GM19193 (cell line): Measurements from ENCODE around the gene M6PR.
"Not testable (repeated sequence)": the region's sequence is repeated elsewhere in the genome, so short reads cannot be mapped to it uniquely, and the experiment has no call there.

Experiments used
- POLR2A ChIP-seq: IDR thresholded peaks from 4 replicates; pipeline ENCODE4 v1.6.1; 2011; ENCODE audit not compliant: insufficient read depth, insufficient read length; ENCODE audit errors: extremely low read depth

M6PR gene

GRCh38 chr12:8917031-8917430 lies 32.4 kb downstream of the M6PR start:
- TF ChIP-seq POLR2A = no peak

- TF ChIP-seq POLR2A = no peak
These were observed 33.3 kb downstream of the M6PR start for GRCh38 chr12:8916154-8916553.

GRCh38 chr12:8914716-8915526 lies 34.5 kb downstream of the M6PR start:
- no peak for TF ChIP-seq POLR2A

GRCh38 chr12:8914033-8914715 lies 35.3 kb downstream of the M6PR start, which contains the start of gene PHC1:
TSS of gene PHC1 (plus strand) at chr12:8914509. CDS start at chr12:8917678, 3,169 bp downstream.
- not testable (repeated sequence) for TF ChIP-seq POLR2A

GRCh38 chr12:8913702-8914032 lies 35.8 kb downstream of the M6PR start:
- no peak for TF ChIP-seq POLR2A

GRCh38 chr12:8912914-8913313 lies 36.5 kb downstream of the M6PR start:
- TF ChIP-seq POLR2A = no peak

- TF ChIP-seq POLR2A = no peak
These were observed 37.7 kb downstream of the M6PR start for GRCh38 chr12:8911606-8912268.

- TF ChIP-seq POLR2A = no peak
These were observed 39.7 kb downstream of the M6PR start for GRCh38 chr12:8909752-8910151.

GRCh38 chr12:8907513-8907912 lies 41.9 kb downstream of the M6PR start:
- no peak for TF ChIP-seq POLR2A

- TF ChIP-seq POLR2A = no peak
These were observed 42.9 kb downstream of the M6PR start for GRCh38 chr12:8906266-8907180.

GRCh38 chr12:8905546-8905945 lies 43.9 kb downstream of the M6PR start:
- no peak for TF ChIP-seq POLR2A

- TF ChIP-seq POLR2A = no peak
These were observed 44.8 kb downstream of the M6PR start for GRCh38 chr12:8904665-8905064.

GRCh38 chr12:8903646-8904045 lies 45.8 kb downstream of the M6PR start:
- no peak for TF ChIP-seq POLR2A

- TF ChIP-seq POLR2A = no peak
These were observed 49.6 kb downstream of the M6PR start for GRCh38 chr12:8899830-8900229.

GRCh38 chr12:8897081-8897480 lies 52.4 kb downstream of the M6PR start:
- TF ChIP-seq POLR2A = no peak
